ENCODE results near the gene SBNO2.
A peak's percentile ranks its signal among the peaks of the same experiment; 100 is the strongest.

The SBNO2 gene

GRCh38 chr19:1168572-1169410 is 5.3 kb downstream of the SBNO2 start:
- DNase-seq = no peak

- no peak for DNase-seq
Measured at GRCh38 chr19:1167687-1168571, 6.1 kb downstream of the SBNO2 start.

DNA sequence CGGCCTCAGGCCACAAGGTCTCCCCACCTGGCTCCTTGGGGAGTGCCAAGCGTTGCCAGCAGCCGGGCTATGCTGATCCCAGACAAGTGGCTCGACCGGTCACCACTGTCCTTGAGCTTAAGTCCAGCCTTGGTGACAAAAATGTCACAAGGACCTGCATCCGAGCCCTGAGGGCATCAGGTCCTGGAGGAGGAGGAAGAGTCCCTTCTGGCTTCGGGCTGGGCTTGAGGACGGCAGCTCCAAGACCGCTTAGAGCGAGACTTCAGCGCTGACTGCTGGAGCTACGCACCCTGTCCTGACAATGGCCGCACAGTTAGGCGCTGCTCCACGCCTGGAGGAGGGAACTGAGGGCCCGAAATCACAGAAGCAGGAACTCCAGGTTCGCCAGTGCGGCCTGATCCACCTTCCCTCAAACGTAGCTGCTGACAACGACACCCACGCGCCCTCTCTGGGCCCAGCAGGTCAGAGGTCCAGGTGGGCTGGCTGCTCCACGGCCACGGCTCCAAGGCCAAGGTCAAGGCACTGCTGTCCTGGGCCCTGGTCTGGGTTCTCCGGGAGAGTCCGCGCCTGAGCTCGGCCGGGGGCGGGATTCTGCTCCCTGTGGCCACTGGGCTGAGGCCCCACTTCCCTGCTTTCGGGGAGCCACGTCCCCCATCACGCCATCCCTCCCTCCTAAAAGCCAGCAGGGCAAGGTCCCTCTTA is 7.0 kb downstream of the SBNO2 start:
- DNase-seq = no peak

DNA sequence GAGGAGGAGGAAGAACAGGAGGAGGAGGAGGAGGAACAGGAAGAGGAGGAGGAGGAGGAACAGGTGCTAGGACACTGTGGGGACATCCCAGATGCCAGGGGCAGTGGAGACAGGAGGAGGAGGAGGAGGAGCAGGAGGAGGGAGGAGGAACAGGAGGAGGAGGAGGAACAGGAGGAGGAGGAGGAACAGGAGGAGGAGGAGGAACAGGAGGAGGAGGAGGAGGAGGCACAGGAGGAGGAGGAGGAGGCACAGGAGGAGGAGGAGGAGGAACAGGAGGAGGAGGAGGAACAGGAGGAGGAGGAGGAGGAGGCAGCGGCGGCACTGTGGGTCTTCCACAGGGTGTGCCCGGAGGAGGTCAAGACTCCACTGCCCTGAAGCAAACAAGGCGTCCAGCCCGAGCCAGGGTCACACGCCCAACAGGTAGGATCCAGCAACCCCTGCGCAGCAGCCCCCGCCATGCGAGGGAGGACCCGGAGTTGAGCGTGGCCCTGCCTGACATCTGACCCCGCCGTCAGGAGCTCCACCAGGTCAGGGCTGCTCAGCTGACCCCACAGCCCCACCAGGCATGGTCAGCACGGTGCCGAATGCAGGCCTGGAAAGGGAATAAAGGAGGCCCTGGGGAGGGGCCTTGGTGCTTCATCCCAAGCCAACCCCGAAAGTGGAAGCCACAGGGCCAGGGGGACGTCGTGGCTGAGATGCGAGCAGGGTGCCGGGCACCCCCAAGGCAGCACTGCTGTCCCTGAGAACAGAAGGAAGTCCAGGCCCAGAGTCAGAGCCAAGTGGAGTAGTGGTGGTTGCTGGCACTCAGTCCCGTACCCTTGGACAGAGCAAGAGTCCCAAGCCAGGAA is 9.2 kb downstream of the SBNO2 start:
- DNase-seq = no peak

- no peak for DNase-seq
Measured at GRCh38 chr19:1163934-1164683, 10.0 kb downstream of the SBNO2 start.

- no peak for DNase-seq
Measured at GRCh38 chr19:1163283-1163933, 10.7 kb downstream of the SBNO2 start.

- DNase-seq = no peak
Measured at GRCh38 chr19:1162404-1163282, 11.4 kb downstream of the SBNO2 start.

DNA sequence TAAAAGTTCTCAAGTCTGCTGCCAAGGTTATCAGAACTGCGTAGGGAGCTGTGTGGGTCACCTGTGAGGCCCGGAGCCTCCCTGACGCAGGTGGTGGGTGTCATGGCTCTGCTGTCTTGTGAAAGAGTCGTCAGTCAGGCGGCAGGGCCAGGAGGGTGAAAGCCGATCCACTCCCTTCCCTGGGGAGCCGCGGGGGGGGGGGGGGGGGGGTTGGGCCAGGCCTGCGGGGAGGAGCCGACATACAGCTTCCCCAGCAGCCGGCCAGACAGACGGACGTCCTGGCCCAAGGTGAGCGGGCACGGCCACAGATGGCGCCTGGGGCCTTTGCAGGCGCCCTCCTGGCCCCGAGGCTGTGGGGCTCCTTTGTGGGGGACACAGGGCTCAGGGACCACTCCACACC is 12.4 kb downstream of the SBNO2 start:
- DNase-seq = peak; percentile 25 to 66

DNA sequence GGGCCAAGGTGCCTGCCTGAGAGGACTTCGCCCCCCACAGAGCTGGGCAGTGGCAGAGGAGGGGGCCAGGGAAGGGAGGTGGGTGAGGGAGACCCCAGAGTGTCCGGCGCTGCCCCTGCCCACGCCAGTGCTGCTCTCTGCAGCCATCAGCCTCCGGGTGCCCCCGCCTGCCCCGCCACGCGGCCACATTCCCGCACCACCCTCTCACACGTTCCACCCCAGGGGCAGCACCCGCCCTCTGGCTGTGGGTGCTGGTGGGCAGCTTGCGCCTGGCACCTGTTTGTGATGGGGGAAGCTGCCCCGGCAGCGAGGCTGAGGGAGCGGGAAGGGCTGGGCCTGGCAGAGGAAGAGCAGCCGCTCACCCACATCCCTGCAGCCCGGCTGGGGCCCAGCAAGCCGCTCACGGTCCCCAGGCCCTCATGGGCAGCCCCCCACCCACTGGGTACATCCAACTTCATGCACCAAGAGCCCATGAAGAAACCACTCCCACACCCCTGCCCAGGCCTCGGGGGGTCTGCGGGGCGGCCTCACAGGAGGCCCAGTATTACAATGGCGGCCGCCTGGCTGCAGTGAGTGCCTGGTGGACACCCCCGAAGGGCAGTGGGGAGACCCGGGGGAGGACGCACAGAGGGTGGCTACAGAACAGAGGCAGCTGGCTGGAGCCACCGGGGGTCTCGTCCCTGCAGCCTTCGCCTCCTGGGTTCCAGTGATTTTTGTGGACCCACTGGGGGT is 14.0 kb downstream of the SBNO2 start:
- DNase-seq = no peak

- no peak for DNase-seq
Measured at GRCh38 chr19:1158885-1159448, 15.1 kb downstream of the SBNO2 start.

- DNase-seq = no peak
Measured at GRCh38 chr19:1157931-1158884, 15.9 kb downstream of the SBNO2 start.

DNA sequence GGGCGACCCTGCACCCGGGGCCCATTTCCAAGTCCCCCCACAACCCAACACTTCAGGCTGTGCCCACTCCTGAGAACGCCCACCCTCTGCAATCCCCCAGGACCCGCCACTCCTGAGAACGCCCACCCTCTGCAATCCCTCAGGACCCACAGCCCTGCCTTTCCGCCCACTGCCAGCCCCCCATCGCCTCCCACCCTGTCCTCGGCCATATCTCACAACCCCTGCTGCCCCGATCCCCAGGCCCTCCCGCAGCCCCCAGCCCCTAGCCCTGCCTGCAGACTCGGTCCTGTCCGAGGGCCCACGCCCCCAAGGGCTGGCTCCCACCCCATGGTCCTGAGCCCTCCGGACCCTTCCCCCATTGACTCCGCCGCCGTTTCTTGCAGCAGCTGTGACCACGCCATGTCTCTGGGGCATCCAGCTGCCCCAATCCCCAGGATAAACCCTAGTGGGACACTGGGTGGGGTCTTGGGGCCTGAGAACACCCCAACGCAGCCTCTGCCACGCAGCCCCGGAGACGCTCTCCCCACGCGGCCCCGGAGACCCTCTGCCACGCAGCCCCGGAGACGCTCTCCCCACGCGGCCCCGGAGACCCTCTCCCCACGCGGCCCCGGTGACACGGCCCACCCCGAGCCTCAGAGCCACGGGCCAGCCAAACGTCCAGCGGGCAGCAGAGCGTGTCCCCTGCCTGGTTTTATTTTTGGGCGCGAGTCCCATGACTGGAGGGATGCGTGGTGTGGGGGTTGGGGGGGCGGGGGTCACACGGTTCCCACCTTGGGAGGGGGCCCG is 17.0 kb downstream of the SBNO2 start:
- DNase-seq = no peak

DNA sequence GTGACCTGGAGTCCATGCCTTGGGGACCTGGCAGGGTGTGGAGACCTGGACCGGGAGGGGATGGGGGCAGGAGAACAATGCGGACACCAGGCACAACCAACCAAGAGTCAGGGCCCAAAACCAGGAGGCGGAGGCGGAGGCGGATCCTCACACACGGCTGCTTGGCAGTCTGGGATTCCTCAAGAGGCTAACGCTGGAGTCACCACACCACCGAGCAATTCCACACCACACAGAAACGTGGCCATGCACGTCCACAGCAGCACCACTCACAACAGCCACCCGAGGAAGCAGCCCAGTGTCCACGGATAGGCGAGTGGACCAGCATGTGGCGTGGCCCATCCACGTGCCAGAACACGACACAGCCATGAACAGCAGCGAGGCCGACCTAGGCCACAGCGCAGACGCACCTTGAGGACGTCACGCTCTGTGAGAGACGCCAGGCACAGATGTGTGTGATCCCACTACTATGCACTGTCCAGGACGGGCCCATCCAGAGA is 17.7 kb downstream of the SBNO2 start:
- DNase-seq = no peak

DNA sequence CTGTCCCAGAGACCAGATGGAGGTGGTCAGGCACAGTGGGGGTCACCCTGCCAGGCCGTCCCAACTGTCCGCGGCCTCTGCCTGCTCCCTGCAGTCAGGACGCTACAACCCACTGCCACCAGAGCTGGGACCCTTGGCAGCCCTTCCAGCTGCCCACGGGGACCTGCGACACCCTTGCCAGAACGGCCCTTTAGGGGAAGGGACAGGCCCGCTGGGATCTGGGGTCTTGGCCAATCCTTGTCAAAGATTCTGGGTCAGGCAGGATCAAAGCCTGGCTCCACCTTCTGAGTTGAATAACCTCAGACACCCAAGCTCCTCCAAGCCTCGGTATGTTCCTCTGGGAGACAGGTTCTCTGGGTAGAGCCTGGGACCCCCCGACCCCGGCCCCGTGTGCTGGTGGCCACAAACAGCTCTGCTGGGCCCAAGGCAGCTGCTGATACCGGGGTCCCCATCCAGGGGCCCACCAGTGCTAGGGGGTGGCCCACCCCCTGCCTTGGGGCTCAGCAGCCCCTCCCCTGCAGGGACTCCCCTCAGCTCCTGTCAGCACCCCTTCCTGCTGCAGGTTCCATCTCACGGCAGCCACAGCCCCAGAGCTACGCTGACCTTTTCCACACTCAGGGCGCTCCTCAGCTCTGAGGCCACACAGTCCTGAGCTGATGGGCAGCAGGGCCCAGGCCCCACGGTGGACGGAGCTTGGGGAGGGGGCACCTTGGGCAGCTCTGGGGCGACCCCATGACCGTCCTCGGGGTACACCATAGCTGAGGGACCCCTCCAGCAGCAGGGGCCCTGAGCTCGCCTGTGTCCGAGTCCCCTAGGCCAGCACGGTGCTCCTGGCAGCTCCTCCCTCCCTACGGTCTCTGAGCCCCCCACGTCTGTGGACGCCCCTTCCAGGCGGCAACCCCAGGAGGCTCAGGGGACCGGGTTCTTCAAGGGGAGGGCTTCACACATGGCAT is 18.4 kb downstream of the SBNO2 start:
- no peak for DNase-seq

GRCh38 chr19:1154731-1155351 is 19.2 kb downstream of the SBNO2 start:
- no peak for DNase-seq

Data from NCI-H526 (cell line).